GM20431 (cell line): Measurements from ENCODE around the gene PCDHGB7.
"Not testable (repeated sequence)": the region's sequence is repeated elsewhere in the genome, so short reads cannot be mapped to it uniquely, and the experiment has no call there.

Experiments
- in situ Hi-C: fragments of 300-500 bp; cut with MseI, MboI; formaldehyde crosslinking; loops from one replicate; pipeline ENCODE4 v1.15.0; 2020; ENCODE audit warnings: low sequenced_read_pairs; ENCODE audit not compliant: unreplicated experiment

PCDHGB7 gene

DNA sequence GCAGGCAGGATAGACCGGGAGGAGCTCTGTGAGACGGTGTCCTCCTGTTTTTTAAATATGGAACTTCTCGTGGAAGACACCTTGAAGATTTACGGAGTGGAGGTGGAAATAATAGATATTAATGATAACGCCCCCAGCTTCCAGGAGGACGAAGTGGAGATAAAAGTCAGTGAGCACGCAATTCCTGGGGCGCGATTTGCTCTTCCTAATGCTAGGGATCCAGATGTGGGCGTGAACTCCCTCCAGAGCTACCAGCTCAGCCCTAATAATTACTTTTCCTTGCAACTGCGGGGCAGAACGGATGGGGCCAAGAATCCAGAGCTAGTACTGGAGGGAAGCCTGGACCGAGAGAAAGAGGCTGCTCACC, 4.0 kb downstream of the PCDHGB7 start:
- in situ Hi-C loops: loop anchor here (10.0 kb wide), 1 partner anchor 123 kb away; no protein-coding TSS in a partner anchor

DNA sequence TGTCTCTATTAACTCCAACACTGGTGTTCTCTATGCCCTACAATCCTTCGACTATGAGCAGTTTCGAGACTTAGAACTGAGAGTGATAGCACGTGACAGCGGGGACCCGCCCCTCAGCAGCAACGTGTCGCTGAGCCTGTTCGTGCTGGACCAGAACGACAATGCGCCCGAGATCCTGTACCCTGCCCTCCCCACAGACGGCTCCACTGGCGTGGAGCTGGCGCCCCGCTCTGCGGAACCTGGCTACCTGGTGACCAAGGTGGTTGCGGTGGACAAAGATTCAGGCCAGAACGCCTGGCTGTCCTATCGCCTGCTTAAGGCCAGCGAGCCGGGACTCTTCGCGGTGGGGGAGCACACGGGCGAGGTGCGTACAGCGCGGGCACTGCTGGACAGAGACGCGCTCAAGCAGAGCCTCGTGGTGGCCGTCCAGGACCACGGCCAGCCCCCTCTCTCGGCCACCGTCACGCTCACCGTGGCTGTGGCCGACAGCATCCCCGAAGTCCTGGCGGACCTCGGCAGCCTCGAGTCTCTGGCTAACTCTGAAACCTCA, 5.3 kb downstream of the PCDHGB7 start:
- in situ Hi-C loops: loop anchor here (10.0 kb wide), 1 partner anchor 122 kb away; no protein-coding TSS in a partner anchor

DNA sequence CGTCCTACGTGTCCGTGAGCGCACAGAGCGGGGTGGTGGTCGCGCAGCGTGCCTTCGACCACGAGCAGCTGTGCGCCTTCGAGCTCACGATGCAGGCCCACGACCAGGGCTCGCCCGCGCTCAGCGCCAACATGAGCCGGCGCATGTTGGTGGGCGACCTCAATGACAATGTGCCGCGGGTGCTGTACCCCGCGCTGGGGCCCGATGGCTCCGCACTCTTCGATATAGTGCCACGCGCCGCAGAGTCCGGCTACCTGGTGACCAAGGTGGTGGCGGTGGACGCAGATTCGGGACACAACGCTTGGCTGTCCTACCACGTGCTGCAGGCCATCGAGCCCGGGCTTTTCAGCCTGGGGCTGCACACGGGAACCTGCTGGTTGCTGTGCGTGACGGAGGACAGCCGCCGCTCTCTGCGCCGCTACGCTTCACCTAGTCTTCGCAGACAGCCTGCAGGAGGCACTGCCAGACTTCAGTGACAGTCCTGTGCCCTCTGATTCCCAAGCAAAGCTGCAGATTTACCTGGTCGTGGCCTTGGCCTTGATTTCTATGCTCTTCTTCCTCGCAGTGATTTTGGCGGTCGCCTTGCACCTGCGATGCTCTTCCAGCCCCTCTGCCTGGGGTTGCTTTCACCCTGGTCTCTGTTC, 10.4 kb downstream of the PCDHGB7 start:
- in situ Hi-C loops: loop anchor here (10.0 kb wide), 1 partner anchor 117 kb away; no protein-coding TSS in a partner anchor

DNA sequence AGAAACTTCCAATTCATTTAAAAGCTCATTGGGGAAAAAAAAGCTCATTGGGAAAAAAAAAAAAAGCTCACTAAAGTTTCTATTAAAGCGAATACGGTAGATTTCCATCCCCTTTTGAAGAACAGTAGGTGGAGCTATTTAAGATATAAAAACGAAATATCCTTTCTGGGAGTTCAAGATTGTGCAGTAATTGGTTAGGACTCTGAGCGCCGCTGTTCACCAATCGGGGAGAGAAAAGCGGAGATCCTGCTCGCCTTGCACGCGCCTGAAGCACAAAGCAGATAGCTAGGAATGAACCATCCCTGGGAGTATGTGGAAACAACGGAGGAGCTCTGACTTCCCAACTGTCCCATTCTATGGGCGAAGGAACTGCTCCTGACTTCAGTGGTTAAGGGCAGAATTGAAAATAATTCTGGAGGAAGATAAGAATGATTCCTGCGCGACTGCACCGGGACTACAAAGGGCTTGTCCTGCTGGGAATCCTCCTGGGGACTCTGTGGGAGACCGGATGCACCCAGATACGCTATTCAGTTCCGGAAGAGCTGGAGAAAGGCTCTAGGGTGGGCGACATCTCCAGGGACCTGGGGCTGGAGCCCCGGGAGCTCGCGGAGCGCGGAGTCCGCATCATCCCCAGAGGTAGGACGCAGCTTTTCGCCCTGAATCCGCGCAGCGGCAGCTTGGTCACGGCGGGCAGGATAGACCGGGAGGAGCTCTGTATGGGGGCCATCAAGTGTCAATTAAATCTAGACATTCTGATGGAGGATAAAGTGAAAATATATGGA, 13.0 kb downstream of the PCDHGB7 start, which contains the start of gene PCDHGA12:
Gene PCDHGA12, plus strand, starts transcription at position 176 of the 782 bp plus-strand sequence. Its CDS starts 253 bp downstream, at position 429.
- in situ Hi-C loops: no loop called here

DNA sequence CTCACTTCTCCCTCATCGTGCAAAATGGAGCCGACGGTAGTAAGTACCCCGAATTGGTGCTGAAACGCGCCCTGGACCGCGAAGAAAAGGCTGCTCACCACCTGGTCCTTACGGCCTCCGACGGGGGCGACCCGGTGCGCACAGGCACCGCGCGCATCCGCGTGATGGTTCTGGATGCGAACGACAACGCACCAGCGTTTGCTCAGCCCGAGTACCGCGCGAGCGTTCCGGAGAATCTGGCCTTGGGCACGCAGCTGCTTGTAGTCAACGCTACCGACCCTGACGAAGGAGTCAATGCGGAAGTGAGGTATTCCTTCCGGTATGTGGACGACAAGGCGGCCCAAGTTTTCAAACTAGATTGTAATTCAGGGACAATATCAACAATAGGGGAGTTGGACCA, 13.8 kb downstream of the PCDHGB7 start:
- in situ Hi-C loops: no loop called here

DNA sequence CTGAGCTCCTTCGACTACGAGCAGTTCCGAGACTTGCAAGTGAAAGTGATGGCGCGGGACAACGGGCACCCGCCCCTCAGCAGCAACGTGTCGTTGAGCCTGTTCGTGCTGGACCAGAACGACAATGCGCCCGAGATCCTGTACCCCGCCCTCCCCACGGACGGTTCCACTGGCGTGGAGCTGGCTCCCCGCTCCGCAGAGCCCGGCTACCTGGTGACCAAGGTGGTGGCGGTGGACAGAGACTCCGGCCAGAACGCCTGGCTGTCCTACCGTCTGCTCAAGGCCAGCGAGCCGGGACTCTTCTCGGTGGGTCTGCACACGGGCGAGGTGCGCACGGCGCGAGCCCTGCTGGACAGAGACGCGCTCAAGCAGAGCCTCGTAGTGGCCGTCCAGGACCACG, 14.8 kb downstream of the PCDHGB7 start:
- in situ Hi-C loops: not testable (repeated sequence)

DNA sequence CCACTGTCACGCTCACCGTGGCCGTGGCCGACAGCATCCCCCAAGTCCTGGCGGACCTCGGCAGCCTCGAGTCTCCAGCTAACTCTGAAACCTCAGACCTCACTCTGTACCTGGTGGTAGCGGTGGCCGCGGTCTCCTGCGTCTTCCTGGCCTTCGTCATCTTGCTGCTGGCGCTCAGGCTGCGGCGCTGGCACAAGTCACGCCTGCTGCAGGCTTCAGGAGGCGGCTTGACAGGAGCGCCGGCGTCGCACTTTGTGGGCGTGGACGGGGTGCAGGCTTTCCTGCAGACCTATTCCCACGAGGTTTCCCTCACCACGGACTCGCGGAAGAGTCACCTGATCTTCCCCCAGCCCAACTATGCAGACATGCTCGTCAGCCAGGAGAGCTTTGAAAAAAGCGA, 15.2 kb downstream of the PCDHGB7 start:
- in situ Hi-C loops: not testable (repeated sequence)

DNA sequence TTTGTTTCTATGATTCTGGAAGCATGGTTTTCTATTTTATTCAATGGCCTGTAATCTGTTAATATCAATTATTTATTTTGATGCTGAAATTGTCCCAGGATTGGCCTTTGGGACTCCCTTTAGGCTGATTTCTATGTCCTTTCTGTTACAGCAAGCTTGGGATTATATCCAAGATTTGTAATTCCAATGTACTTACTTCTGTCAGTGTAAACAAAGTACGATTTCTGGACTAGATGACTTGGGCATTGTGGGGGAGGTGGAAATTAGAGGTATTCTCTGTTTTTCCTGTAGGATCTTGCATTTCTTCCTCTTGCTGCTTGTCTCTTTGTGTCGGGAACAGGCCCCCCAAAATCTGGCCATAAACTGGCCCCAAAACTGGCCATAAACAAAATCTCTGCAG, 16.5 kb downstream of the PCDHGB7 start:
- in situ Hi-C loops: no loop called here

DNA sequence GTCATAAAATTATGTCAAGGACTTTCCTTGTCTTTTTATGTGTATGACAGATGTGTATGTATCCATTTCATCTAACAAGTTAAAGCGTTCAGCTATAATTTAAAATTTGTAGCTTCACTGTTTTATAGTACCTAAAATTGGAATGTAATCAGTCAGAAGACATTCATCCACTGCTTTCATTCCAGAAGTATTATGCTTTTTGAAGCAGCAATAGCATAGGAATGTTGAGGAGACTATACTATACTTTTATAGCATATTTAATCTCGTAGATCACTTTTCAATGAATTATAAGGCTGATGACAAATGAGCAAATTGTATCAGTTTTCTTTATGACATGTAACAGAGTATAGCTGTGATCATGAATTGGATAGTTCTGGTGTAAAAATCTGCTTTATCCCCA, 19.7 kb downstream of the PCDHGB7 start:
- in situ Hi-C loops: no loop called here

DNA sequence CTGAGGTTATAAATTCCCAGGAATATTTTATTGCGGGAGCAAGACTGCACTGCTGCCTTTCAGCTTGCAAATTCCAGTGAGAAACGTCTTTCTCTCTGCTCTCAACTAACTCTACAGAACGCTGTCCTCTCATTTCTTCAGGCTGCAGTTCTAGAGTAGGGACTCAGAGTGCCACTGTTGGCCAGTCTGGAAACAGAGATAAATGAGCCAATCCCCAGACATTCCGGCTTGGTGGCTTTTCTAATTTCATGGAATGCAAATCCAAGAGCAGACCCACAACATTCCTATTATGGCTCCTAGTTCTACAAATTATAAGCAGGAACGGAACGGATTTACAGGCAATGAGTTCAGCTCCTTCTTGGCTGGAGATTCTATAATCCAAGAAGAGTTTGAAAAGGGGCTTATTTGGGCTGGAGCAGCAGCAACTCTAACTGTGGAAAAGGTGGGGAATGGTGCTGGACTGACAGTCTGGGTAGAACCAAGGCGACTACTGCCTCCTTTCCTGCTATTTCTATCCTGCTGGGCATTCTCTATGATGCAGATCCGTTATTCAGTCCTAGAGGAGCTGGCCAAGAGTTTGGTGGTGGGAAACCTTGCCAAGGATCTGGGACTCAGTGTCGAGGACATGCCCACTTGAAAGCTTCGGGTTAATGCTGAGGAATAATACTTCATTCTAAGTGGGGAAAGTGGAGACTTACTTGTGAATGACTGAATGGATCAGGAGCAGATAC, 22.1 kb downstream of the PCDHGB7 start:
- in situ Hi-C loops: no loop called here

DNA sequence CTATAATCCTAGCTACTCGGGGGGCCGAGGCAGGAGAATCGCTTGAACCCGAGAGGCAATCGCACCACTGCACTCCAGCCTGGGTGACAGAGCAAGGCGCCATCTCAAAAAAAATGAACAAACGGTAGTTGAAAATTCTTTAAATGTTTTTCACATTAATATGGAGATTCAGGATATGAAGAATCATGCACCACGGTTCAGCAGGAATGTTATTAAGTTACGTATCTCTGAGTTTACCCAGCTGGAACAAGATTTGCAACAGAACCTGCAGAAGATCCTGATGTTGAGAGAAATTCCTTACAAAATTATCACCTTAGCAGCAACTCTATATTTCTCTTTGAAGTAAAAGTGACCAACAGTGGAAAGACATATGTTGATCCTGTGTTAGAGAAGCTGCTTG, 22.9 kb downstream of the PCDHGB7 start:
- in situ Hi-C loops: no loop called here

DNA sequence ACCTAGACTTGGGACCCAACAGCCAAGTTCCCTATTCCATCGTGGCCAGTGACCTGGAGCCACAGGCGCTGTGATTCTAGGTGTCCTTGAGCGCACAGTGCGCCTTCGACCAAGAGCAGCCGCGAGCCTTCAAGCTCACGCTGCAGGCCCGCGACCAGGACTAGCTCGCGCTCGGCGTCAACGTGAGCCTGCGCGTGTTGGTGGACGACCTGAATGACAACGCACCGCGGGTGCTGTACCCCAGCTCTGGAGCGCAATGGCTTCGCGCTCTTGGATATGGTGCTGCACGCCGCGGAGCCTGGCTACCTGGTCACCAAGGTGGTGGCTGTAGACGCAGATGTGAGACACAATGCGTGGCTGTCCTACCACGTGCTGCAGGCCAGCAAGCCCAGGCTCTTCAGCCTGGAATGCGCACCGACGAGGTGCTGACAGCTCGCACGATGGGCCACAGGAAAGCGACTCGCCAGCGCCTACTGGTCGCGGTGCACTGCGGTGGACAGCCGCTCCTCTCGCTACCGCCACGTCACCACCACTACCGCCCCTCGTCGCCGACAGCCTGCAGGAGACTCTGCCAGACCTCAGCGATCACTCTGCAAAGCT, 24.2 kb downstream of the PCDHGB7 start:
- in situ Hi-C loops: no loop called here

DNA sequence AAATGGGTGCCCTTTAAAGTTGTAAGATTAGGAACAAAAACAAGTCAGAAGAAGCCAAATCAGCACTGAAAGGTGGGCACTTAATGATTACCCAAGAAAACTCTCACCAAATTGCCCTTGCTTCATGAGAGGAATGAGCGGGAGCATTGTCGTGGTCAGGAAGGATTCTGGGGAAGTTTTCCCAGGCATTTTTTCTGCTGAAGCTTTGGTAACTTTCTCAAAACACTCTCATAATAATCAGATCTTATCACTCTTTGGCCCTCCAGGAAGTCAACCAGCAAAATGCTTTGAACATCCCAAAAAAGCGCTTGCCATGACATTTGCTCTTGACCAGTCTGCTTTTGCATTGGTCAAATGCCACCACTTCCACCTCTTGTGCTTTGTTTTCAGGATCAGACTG, 47.9 kb downstream of the PCDHGB7 start:
- in situ Hi-C loops: no loop called here
